ENCODE results near the gene COX19. TPM values are rescaled to one million over a fixed set of nuclear protein-coding genes. Genes with fewer than 3 reads are reported as not detected.

COX19 gene
- total and polyA plus RNA-seq, 2 of the 13 experiments (the other 11 are each of a cell fraction or from before 2014, with no cell fraction given) = 11.5 to 21.7 TPM

GRCh38 chr7:957418-958220, 17.7 kb downstream of the COX19 start (continued):
- TF ChIP-seq ZNF260 (CRISPR knock-in tag; IDR thresholded peaks at IDR 0.05; ENCODE audit: borderline replicate concordance, low read depth) (no peak), ZNF547 (CRISPR knock-in tag; IDR thresholded peaks at IDR 0.05) (peak; percentile 94; the same call in 1 of the 2 replicates), REPIN1 (CRISPR knock-in tag; IDR thresholded peaks at IDR 0.05; ENCODE audit: borderline replicate concordance, low read depth) (peak; percentile 82; the same call in 1 of the 2 replicates), GZF1 (CRISPR knock-in tag; IDR thresholded peaks at IDR 0.05) (peak; percentile 88), NRL (CRISPR knock-in tag; IDR thresholded peaks at IDR 0.05; ENCODE audit: borderline replicate concordance) (peak; percentile 79), HNRNPLL (IDR thresholded peaks at IDR 0.05; ENCODE audit: low read depth, low read length, poor library complexity, severe bottlenecking) (peak; percentile 54), MED1 (CRISPR knock-in tag; IDR thresholded peaks at IDR 0.05) (peak; percentile 74), IRF1 (CRISPR knock-in tag; IDR thresholded peaks at IDR 0.05; ENCODE audit: low read depth) (0 out of 2 replicates have a peak, but pooled peaks have one; percentile 85), CBX2 (IDR thresholded peaks at IDR 0.05; ENCODE audit: low read depth, low read length) (no peak), CBX2 (CRISPR knock-in tag; IDR thresholded peaks at IDR 0.05; ENCODE audit: low read depth) (0 out of 2 replicates have a peak, but pooled peaks have one; percentile 30), REST (IDR thresholded peaks at IDR 0.05; ENCODE audit: borderline replicate concordance in 1 of 2, low read depth in 1 of 2, low read length in 2 of 2) (peak in 1 of 2 experiments; percentile 47; a peak in 1 of 4 replicates), IRX3 (CRISPR knock-in tag; IDR thresholded peaks at IDR 0.05; ENCODE audit: borderline replicate concordance, low read depth) (peak; percentile 88), HDAC1 (CRISPR knock-in tag; IDR thresholded peaks at IDR 0.05) (peak; percentile 92), THAP11 (CRISPR knock-in tag; IDR thresholded peaks at IDR 0.05) (peak; percentile 82), RAD21 (CRISPR knock-in tag; IDR thresholded peaks at IDR 0.05) (peak; percentile 57; the same call in 1 of the 2 replicates), ZBTB34 (CRISPR knock-in tag; IDR thresholded peaks at IDR 0.05) (peak; percentile 60; the same call in 1 of the 2 replicates), TAF1 (CRISPR knock-in tag; IDR thresholded peaks at IDR 0.05) (peak; percentile 94)
- TF ChIP-seq, protein P1, sequence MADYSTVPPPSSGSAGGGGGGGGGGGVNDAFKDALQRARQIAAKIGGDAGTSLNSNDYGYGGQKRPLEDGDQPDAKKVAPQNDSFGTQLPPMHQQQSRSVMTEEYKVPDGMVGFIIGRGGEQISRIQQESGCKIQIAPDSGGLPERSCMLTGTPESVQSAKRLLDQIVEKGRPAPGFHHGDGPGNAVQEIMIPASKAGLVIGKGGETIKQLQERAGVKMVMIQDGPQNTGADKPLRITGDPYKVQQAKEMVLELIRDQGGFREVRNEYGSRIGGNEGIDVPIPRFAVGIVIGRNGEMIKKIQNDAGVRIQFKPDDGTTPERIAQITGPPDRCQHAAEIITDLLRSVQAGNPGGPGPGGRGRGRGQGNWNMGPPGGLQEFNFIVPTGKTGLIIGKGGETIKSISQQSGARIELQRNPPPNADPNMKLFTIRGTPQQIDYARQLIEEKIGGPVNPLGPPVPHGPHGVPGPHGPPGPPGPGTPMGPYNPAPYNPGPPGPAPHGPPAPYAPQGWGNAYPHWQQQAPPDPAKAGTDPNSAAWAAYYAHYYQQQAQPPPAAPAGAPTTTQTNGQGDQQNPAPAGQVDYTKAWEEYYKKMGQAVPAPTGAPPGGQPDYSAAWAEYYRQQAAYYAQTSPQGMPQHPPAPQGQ (CRISPR knock-in tag; IDR thresholded peaks at IDR 0.05; ENCODE audit: borderline replicate concordance) = no peak
- TF ChIP-seq, protein P2, sequence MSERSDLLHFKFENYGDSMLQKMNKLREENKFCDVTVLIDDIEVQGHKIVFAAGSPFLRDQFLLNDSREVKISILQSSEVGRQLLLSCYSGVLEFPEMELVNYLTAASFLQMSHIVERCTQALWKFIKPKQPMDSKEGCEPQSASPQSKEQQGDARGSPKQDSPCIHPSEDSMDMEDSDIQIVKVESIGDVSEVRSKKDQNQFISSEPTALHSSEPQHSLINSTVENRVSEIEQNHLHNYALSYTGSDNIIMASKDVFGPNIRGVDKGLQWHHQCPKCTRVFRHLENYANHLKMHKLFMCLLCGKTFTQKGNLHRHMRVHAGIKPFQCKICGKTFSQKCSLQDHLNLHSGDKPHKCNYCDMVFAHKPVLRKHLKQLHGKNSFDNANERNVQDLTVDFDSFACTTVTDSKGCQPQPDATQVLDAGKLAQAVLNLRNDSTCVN (CRISPR knock-in tag; IDR thresholded peaks at IDR 0.05; ENCODE audit: borderline replicate concordance) = peak; percentile 54
